ENCODE results near the gene CTDSPL.
"Not testable (repeated sequence)": the region's sequence is repeated elsewhere in the genome, so short reads cannot be mapped to it uniquely, and the experiment has no call there.

CTDSPL gene, protein sequence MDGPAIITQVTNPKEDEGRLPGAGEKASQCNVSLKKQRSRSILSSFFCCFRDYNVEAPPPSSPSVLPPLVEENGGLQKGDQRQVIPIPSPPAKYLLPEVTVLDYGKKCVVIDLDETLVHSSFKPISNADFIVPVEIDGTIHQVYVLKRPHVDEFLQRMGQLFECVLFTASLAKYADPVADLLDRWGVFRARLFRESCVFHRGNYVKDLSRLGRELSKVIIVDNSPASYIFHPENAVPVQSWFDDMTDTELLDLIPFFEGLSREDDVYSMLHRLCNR

DNA sequence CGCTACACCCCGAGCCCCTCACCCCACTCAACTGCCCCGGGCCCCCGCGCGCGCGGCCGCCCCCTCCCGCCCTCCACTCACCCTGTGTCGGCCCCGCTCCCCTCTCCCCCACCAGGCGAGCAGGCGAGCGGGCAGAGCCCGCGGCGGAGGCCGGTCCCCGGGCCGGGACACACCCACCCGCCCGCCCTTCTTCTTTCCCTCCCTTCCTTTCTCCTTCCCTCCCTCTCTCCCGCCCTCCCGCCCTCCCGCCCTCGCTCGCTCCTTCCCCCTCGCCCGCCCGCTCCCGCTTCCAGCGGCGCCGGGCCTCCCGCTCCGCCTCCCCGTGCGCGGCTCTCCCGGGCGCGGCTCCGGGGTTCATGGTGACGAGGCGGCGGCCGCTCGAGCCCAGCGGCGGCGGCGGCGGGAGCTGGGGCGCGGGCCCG lies at the start of gene CTDSPL:
TSS of gene CTDSPL (plus strand) at position 261 of the 422 bp plus-strand sequence. CDS start 320 bp downstream, outside the sequence.
- DNase-seq (ENCODE audit: low read depth, low spot score) = no peak

DNA sequence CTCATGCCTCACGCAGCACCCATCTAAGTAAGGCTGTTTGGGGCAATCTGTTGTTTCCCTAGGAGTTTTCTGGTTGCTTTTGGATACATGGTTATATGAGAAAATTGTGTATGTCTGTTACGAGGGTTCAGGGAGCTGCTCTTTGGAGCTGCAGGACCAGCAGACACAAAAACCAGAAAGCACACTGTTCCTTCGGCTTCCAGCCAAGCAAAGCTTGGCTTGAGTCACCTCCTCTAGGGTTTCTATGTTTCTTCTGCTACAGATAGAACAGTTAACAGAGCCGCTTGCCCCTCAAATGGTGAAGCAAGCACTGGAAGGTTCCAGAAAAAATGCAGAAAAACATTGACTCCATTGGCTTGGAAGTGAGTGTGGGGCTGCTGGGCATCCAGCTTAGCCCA lies 49.2 kb upstream of the CTDSPL start:
- DNase-seq (ENCODE audit: low read depth, low spot score) = no peak

DNA sequence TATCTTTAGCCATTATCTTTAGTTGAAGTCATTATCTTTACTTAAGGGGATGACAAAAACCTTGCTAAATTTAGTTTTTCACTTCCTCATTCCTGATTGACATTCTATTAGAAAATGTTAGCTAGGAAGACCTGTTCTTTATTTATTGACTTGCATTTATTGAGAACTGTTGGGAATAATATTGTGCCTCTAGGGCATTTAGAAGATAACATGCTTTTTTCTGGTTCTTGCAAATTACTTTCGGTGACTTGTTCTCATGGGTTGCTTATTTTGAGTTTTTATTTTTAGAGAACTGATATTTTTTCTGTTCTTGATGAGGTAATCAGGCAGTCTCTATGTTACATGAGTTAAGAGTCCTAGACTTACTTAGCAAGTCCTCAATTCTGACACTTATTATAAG lies 48.3 kb upstream of the CTDSPL start:
- DNase-seq (ENCODE audit: low read depth, low spot score) = no peak

DNA sequence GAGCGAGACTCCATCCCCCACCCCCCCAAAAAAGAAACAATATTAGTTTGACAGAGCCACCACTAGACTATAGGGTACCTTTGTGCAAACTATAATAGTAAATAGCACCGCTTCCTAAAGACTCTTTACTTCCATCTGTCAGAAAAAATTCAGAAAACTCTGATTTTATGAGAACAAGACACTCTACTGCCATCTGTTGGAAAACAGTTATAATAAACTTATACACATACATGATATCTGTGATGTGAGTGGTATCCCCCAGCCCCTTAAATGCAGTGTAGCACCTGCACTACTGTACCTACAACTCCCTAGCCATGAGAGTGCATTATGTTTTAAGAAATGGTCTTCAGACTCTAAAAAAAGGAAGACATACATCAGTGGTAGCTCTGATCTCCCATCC lies 47.1 kb upstream of the CTDSPL start:
- no peak for DNase-seq (ENCODE audit: low read depth, low spot score)

DNA sequence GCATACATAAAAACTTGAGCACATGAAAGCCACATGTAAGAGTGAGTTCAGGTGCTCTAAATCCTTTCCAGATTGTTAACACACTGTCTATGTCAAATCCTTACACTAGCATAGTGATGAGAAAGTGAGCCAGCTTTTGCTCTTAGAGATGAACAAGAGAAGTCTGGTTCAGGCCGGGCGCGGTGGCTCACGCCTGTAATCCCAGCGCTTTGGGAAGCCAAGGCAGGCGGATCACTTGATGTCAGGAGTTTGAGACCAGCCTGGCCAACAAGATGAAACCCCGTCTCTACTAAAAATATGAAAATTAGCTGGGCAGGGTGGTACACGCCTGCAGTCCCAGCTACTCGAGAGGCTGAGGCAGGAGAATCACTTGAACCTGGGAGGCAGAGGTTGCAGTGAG lies 46.5 kb upstream of the CTDSPL start:
- not testable (repeated sequence) for DNase-seq (ENCODE audit: low read depth, low spot score)

DNA sequence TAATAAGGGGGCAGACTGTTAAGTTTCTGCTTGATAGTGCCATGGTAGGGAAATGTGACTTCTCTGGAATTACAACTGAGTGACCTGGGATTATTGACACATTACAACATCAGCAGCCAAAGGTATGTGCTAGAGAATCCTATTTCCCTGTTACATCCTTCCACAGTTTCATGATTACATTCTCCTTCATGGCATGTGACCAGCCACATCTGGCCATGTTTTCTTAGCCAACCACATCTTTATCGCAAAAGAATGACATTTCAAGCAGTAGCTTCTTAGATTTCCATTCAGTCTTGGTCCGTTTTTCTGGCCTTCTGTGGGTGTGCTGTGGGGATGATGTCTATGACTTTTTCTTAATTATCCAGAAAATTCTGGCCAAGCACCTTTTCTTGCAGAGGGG lies 45.4 kb upstream of the CTDSPL start:
- no peak for DNase-seq (ENCODE audit: low read depth, low spot score)

DNA sequence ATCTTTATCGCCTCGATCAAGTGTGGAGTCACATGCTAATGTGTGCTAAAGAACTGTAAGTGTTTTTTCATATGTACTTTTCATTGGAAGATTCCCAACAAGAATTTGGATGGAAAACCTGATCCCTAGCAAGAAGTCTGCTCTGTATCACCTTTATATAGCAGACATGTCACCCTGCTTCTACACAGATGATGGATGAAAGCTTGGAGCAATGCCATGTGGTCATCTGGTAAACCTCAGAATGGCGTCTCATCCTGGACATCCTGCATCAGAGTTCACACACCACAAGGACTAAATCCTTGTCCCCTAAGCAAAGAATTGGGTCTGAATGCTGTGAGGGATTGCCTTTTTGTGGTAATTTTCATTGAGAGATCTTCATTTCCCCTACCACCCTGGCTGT lies 42.1 kb upstream of the CTDSPL start:
- DNase-seq (ENCODE audit: low read depth, low spot score) = no peak

DNA sequence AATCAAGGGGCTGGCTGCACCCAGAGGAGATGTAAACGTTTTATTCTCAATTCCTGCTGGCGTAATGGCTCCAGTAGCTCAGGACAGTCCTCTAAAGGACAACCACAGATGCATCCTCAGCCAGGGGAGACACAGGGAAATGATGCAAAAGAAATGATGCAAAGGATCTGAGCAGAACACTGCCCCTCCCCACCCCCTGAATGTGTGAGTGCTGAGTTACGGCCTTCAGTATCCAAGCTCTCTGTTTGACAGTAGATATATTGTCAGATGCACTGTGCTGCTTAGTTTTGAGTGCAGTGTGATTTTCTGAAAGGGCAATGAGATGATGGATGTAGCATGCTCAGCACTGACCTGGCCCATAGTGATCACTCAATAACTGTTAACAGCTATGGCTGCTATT lies 41.4 kb upstream of the CTDSPL start:
- no peak for DNase-seq (ENCODE audit: low read depth, low spot score)

DNA sequence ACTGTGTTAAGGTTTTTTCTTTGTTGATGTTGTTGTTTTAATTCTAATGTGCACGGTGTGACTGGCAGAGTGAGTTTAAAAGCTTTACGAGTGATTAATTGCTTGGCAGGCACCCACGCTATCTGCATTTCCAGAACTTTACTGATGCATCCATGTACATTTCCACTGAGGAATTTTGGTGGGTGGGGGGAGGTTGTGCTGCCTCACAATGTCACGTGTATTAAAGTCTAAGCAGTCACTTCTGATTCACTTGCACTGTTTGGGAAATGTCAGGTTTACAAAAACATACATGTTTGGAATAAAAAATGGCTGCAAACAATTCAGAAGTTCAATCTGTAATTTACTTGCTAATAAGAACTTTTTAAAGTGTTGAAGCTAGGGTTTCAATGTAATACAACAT lies 38.5 kb upstream of the CTDSPL start:
- no peak for DNase-seq (ENCODE audit: low read depth, low spot score)

DNA sequence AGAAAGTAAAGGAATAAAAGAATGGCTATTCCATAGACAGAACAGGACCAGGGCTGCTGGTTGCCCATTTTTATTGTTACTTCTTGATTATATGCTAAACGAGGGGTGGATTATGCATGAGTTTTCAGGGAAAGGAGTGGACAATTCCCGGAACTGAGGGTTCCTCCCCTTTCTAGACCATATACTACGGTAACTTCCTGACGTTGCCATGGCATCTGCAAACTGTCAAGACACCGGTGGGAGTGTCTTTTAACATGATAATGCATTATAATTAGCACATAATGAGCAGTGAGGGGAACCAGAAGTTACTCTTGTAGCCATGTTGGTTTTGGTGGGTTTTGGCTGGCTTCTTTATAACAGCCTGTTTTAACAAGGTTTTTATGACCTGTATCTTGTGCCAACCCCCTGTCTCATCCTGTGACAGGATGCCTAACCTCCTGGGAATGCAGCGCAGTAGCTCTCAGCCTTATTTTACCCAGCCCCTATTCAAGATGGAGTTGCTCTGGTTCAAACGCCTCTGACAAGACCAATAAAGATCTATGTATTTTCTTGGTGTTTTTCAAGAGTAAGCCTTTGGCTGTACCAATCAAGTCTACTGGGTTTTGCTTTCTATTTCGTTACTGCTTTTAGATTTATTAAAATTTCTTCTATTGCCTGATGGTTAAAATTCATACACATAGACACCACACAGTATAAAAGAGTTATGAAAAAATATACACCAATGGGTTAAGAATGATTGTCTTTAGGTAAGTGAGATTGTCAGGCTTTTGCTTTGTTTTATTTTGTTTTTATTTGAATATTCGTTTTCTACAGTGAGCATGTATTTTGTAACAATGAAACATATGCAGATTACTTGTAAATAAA lies 37.4 kb upstream of the CTDSPL start:
- DNase-seq (ENCODE audit: low read depth, low spot score) = no peak

DNA sequence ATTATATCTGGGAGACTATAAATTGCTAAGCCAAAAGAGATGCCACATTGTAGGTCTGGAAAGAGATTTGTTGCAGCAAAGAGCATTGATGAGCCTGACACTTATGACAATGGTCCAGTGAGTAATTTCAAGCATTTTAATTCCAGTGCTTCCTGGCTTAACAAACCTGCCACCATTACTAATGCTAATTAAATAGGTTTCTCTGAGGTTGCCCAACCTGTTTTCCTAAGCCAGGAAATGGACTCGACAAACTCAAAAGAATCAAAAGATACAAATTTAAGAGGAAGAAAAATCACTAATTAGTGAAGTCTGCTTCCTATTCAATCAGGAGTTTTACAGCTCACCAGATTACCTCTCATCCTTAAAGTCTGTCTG lies 36.7 kb upstream of the CTDSPL start:
- no peak for DNase-seq (ENCODE audit: low read depth, low spot score)

DNA sequence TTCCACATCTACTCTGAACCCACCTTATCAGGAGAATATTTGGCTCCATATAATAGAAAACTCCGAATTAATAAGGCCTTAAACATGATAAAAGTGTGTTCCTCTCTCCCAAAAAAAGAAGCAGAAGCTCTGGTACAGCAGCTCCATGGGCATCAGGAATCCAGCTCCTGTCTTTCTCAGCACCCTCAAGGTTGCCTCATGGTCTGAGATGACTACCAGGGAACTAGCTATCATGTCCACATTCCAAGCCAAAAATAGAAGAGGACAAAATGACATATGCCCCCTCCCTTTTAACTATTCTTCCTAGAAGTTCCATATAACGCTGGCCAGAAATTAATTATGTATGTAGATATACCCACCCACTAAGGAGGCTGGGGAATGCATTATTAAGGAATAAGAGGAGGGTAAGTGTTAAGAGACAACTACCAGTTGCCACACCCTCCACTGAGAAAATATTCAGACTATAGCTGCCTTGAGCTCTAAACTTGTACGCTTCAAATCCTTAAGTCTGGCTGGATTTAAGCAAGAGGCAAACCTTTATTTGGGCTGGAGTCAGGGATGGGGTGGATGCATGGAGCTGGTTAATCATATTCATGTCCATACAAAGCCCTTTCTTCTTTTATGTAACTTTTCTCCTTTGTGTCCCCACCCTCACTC lies 35.8 kb upstream of the CTDSPL start:
- DNase-seq (ENCODE audit: low read depth, low spot score) = no peak

DNA sequence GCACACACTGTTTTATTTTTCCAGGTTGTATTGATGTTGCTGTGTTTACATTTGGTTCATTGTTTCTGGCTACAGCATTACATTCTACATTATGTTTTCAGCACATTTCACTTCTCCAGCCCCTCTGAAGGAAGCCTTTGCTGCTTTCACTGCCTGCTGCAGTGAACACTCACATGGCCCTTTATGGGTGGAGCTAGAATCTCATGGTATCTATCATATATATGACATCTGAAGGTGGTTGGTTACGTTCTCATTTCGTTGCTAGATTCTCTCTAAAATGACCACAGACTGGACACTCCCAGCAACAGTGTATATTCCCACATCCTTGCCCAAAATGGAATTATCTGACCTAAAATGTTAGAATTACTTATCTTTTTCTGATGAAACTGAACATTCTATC lies 35.2 kb upstream of the CTDSPL start:
- DNase-seq (ENCODE audit: low read depth, low spot score) = no peak

DNA sequence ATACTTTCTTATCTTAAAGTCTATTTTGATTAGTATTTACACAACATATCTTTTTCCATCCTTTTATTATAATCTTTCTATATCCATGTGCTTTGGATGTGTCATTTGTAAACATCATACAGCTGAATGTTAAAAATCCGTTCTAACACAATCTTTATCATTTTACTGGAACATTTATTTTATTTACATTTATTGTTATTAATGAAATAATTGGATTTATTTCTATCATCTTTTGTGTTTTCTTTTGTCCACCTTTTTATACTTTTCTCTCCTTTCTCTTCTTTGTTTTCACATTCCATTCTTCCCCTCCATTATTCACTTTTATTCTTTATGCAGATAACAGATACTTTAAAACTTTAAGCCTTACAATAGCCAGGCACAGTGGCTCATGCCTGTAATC lies 34.7 kb upstream of the CTDSPL start:
- DNase-seq (ENCODE audit: low read depth, low spot score) = no peak

DNA sequence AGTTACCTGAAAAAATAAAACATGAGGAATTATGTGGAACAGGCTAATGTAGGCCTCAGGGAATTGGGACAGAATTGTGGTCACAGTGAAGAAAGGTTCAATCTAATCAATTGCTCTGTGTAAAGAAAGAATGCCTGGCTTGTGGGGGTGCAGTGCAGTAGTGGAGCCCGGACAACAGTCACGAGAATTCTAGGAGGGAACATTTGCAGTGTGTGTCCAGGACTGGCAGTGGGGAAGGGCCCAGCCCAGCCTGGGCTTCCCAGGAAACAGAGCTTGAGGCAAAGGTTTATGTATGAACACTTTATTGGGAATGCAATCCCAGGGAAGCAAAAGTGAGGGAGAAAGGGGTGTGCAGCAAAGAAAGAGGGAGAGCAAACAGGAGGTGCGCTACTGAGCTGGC lies 29.2 kb upstream of the CTDSPL start:
- no peak for DNase-seq (ENCODE audit: low read depth, low spot score)

DNA sequence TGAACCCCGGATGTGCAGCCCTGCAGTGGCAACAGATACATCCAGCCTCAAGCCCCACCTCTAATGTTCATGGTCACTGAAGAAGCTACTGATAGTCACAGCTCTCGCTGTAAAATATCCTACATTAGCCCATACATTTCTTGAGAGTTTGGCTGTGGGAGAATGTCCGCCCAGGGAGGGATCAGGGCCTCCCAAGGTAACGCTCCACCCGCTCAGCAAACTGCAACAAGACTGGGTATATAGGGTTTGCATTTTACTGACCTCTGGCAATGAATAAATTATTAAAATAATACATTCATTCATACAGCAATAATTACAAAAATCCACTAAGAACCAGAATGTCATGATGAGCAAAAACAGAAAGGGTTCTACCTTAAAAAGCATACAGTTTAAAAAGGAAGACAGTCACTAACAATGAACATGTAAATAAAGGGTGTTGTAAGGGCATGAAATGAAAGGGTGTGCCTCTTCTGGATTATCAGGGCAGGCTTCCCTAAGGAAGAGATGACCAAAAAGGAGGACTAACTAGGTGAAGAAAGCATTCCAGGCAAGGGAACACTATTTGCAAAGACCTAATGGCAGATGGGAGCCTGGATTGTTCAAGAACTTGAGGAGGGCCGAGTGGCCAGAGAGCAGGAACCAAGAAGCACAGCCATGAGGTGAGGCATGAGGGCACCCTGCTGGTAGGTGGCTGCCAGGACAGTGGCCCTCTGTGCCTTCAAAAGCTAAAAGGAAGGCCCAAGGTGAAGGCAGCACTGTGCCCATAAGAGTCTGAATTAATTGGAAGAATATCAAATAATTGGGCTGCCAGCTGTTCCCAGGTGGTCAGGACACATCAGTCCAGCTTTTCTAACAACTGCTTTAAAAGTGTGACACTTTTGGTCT lies 28.1 kb upstream of the CTDSPL start:
- no peak for DNase-seq (ENCODE audit: low read depth, low spot score)

DNA sequence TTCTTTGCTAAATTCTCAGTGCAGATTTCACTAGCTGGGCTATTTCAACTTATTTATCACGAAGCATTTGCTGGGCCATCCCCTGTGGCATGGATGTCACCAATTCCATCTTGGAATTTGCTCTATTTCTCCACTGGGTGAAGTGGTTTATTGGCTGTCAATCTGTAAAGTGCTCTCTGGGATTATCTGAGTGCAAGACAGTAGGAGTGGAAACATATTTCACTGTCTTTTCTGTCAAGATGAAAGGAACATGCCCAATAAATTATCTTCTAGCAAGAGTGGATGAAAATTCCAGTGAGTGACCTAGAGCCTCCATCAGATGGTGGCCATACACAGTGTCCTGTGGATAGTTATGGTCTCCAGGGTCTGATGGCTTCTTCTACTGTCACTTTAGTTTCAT lies 25.1 kb upstream of the CTDSPL start:
- DNase-seq (ENCODE audit: low read depth, low spot score) = no peak

DNA sequence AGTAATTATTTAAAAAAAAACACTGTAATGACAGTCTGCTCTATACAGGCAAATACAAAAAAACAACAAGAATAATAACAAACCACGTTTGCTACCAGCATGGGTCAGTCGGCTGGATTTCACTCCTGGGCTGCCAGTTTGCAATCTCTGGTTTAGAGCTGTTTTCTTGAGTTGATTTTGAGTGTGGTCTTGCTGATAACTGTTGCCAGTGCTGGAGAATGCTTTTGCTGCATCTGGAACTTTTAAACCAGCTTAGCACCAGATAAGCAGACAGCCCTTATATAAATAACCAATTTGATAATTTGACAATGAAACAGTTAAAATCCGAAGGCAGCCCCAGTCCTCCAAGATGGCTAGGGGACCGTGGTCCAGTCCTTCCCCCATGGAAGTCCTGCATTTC lies 14.0 kb upstream of the CTDSPL start:
- no peak for DNase-seq (ENCODE audit: low read depth, low spot score)

DNA sequence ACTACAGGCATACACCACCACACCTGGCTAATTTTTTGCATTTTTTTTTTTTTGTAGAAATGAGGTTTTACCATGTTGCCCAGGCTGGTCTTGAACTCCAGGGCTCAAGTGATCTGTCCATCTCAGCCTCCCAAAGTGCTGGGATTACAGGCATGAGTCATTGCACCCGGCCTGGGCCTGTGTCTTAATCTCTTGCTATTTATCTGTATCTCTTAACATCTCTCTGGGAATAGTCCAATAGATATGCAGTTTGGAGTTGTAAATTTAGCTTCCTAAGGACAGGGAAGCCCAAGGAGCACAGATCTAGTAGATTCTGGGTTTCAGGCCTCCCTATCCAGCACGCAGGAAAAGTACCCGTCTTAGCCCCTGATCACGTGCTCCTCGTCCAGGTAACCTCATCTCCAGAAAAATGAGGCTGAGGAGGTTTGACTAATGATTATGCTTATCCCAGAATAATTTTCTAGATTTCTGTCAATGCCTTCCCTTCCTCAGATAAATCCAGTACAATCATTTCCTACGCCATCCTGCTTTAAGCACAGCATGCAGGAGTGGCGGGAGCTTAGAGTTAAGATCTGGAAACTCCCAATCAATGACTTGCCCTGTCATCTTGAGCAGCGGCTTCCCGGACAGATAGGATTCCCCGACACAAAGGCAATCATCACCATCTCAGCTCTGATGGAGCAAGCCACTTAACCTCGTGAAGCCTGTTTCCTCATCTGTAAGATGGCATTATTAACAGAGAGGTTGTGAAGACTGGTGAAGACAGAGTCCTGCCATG lies 12.3 kb upstream of the CTDSPL start:
- DNase-seq (ENCODE audit: low read depth, low spot score) = no peak

DNA sequence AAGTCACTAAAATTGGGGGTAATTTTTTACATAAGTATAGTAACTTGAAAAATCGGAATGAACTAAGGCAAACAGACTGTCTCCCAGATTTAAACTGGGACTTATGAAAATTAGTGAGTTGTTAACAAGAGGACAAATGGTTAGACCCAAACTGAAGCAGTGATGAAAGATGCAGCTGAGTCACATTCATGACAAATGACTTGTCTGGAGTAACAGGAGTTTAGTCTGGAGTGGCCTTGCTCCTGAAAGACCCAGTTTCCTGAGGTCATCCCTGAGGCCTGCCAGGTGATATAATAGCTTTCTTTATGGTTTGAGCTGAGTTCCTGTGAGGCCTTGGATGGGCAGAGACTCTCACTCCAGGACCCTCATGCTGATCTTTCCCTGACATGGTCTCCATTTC lies 9.6 kb upstream of the CTDSPL start:
- no peak for DNase-seq (ENCODE audit: low read depth, low spot score)

DNA sequence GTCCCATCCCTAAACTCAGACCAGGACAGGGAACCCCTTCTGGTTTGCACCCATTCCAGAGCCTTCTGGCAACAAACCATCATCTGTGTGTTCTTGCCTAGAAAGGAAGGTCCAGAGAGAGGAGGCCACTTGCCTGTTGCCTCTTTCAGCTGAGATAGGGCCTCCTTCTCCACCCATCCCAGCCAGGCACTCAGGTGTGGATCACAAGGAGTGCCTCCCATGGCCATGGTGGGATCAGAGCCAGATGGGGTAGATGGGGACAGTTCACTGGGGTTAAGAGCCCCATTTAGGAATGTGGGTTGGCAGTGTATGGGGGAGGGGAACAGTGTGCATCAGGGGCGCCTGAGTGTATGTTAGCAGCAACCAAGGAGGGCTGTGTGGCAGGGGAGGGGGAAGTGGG lies 8.9 kb upstream of the CTDSPL start:
- DNase-seq (ENCODE audit: low read depth, low spot score) = no peak

Data from iPS DF 19.7 (cell line).